ENCODE data around the gene CUEDC1. TPM values are rescaled to one million over a fixed set of nuclear protein-coding genes. Genes with fewer than 3 reads are reported as not detected.
A peak's percentile ranks its signal among the peaks of the same experiment; 100 is the strongest.

The CUEDC1 gene
- total and polyA plus RNA-seq, 2 of the 13 experiments (the other 11 are each of a cell fraction or from before 2014, with no cell fraction given): 7.4 to 12.9 TPM

DNA sequence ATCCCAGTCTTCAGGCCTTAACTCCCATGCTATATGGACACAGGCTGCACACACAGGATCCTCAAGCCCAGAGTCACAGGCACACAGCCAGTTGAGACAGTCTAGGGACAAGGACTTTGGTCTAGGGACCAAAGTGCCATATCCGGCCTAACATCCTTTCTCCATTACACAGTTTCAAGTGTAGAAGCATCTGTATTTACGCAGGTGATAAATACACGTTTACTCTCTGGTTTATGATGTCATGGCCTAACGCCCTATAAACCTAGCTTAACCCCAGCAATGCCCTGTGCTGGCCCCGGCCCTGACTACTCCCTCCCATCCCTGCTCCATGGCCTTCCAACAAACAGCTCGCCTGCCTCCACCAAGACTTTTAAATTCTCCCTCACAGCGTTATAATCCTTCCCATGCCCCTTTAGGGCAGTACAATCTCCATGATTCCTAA is 17.1 kb downstream of the CUEDC1 start (continued):
- TF ChIP-seq, protein P1, sequence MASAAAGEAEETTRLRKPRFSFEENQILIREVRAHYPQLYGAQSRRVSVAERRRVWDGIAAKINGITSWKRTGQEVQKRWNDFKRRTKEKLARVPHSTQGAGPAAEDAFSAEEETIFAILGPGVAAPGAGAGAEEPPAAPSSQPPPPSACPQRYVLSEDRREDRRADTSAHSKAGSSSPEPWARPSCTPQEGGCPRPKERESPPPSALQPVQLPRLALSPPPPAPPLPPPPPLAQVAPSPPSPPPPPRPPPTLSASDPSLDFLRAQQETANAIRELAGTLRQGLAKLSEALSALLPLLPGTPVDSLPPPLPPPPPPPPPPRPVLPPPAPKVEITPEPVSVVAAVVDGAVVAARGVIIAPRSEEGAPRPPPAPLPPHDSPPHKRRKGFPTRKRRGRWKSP (CRISPR knock-in tag; IDR thresholded peaks at IDR 0.05): no peak
- no peak for TF ChIP-seq FOXC1 (CRISPR knock-in tag; IDR thresholded peaks at IDR 0.05; ENCODE audit: borderline replicate concordance)
- no peak for TF ChIP-seq SETDB1 (CRISPR knock-in tag; IDR thresholded peaks at IDR 0.05; ENCODE audit: borderline replicate concordance)
- TF ChIP-seq NFRKB (IDR thresholded peaks at IDR 0.05): no peak
- no peak for TF ChIP-seq PHB2 (IDR thresholded peaks at IDR 0.05; ENCODE audit: partially characterized antibody)
- TF ChIP-seq RFX3 (CRISPR knock-in tag; IDR thresholded peaks at IDR 0.05): no peak
- TF ChIP-seq MXI1 (IDR thresholded peaks at IDR 0.05; ENCODE audit: borderline replicate concordance, low read depth, low read length): peak; percentile 56; the same call in 1 of the 3 replicates
- TF ChIP-seq TBP (CRISPR knock-in tag; IDR thresholded peaks at IDR 0.05): no peak
- TF ChIP-seq ZMYM4 (CRISPR knock-in tag; IDR thresholded peaks at IDR 0.05): peak; percentile 54; the same call in 1 of the 2 replicates
- TF ChIP-seq SALL2 (CRISPR knock-in tag; IDR thresholded peaks at IDR 0.05): no peak
- TF ChIP-seq ZNF670 (CRISPR knock-in tag; IDR thresholded peaks at IDR 0.05; ENCODE audit: borderline replicate concordance): no peak
- no peak for TF ChIP-seq CEBPB (IDR thresholded peaks at IDR 0.05; ENCODE audit: borderline replicate concordance, low read depth, low read length)
- no peak for TF ChIP-seq TMF1 (CRISPR knock-in tag; IDR thresholded peaks at IDR 0.05; ENCODE audit: low read depth)
- no peak for TF ChIP-seq KLF13 (CRISPR knock-in tag; IDR thresholded peaks at IDR 0.05)
- peak; percentile 66 for TF ChIP-seq PHF21A (CRISPR knock-in tag; IDR thresholded peaks at IDR 0.05)
- peak; percentile 70; the same call in 1 of the 2 replicates for TF ChIP-seq PPARG (CRISPR knock-in tag; conservative IDR thresholded peaks at IDR 0.05)
- no peak for TF ChIP-seq ZBTB42 (CRISPR knock-in tag; IDR thresholded peaks at IDR 0.05)
- TF ChIP-seq, protein P2, sequence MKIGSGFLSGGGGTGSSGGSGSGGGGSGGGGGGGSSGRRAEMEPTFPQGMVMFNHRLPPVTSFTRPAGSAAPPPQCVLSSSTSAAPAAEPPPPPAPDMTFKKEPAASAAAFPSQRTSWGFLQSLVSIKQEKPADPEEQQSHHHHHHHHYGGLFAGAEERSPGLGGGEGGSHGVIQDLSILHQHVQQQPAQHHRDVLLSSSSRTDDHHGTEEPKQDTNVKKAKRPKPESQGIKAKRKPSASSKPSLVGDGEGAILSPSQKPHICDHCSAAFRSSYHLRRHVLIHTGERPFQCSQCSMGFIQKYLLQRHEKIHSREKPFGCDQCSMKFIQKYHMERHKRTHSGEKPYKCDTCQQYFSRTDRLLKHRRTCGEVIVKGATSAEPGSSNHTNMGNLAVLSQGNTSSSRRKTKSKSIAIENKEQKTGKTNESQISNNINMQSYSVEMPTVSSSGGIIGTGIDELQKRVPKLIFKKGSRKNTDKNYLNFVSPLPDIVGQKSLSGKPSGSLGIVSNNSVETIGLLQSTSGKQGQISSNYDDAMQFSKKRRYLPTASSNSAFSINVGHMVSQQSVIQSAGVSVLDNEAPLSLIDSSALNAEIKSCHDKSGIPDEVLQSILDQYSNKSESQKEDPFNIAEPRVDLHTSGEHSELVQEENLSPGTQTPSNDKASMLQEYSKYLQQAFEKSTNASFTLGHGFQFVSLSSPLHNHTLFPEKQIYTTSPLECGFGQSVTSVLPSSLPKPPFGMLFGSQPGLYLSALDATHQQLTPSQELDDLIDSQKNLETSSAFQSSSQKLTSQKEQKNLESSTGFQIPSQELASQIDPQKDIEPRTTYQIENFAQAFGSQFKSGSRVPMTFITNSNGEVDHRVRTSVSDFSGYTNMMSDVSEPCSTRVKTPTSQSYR (CRISPR knock-in tag; IDR thresholded peaks at IDR 0.05; ENCODE audit: borderline replicate concordance): peak; percentile 55; the same call in 1 of the 2 replicates
- TF ChIP-seq, protein P3, sequence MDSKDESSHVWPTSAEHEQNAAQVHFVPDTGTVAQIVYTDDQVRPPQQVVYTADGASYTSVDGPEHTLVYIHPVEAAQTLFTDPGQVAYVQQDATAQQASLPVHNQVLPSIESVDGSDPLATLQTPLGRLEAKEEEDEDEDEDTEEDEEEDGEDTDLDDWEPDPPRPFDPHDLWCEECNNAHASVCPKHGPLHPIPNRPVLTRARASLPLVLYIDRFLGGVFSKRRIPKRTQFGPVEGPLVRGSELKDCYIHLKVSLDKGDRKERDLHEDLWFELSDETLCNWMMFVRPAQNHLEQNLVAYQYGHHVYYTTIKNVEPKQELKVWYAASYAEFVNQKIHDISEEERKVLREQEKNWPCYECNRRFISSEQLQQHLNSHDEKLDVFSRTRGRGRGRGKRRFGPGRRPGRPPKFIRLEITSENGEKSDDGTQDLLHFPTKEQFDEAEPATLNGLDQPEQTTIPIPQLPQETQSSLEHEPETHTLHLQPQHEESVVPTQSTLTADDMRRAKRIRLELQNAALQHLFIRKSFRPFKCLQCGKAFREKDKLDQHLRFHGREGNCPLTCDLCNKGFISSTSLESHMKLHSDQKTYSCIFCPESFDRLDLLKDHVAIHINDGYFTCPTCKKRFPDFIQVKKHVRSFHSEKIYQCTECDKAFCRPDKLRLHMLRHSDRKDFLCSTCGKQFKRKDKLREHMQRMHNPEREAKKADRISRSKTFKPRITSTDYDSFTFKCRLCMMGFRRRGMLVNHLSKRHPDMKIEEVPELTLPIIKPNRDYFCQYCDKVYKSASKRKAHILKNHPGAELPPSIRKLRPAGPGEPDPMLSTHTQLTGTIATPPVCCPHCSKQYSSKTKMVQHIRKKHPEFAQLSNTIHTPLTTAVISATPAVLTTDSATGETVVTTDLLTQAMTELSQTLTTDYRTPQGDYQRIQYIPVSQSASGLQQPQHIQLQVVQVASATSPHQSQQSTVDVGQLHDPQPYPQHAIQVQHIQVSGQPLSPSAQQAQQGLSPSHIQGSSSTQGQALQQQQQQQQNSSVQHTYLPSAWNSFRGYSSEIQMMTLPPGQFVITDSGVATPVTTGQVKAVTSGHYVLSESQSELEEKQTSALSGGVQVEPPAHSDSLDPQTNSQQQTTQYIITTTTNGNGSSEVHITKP (CRISPR knock-in tag; IDR thresholded peaks at IDR 0.05; ENCODE audit: low read depth): peak; percentile 46; the same call in 1 of the 2 replicates
- no peak for TF ChIP-seq FOXA1 (IDR thresholded peaks at IDR 0.05)
- TF ChIP-seq FOXA1 (CRISPR knock-in tag; IDR thresholded peaks at IDR 0.05): peak; percentile 92
- TF ChIP-seq, protein P4, sequence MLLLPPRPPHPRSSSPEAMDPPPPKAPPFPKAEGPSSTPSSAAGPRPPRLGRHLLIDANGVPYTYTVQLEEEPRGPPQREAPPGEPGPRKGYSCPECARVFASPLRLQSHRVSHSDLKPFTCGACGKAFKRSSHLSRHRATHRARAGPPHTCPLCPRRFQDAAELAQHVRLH (CRISPR knock-in tag; IDR thresholded peaks at IDR 0.05; ENCODE audit: borderline replicate concordance, low read depth): peak; percentile 68; the same call in 1 of the 2 replicates
- no peak for TF ChIP-seq ZNF367 (CRISPR knock-in tag; IDR thresholded peaks at IDR 0.05; ENCODE audit: borderline replicate concordance)

Measured in HepG2 (cell line).